Measurements from ENCODE around the gene RUFY3. TPM values are rescaled to one million over a fixed set of nuclear protein-coding genes. Genes with fewer than 3 reads are reported as not detected.

Gene RUFY3
- total and polyA plus RNA-seq, 2 of the 13 experiments (the other 11 are each of a cell fraction or from before 2014, with no cell fraction given), result 17.9 to 25.3 TPM

DNA sequence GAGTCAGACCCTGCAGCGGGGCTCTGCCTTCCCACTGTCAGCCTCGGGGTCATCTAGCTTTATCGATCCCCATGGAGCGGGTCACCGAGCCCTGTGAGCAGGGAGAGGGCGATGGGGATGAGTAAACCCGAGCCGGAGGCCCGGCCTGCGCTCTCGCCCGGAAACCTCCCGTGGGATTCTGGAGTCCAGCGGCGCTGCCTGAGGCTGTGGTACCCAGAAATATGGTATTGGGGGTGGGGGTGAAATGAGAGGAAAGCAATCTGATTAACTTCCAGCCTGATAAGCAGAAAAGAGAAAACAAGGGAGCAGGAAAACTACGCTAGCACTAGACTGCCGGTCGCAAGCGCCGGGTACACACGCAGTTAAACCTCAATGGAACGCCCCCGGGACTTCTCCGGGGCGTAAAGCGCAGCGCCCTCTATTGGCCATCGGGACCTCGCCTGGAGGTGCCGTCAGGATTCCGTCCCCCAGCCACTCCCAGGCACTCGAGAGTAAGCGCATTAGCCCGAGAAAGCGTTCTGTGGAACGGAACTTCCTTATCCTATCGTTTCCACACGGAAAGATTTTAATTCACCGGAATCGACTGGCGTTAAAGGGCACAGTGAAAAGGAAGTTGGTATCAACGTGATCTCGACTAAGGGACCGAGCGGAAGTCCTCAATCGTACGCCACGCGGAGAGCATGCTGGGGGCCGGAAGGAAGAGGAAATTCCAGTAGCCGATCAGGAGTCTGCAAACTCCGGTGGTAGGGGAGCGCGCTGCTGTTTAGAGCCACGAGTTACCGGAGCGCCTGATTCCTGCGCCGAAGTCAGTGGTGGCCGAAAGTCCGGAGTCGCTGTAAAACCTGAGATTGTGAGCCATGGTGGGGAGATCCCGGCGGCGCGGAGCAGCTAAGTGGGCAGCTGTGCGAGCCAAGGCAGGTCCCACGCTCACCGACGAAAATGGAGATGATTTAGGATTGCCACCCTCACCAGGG, 33.7 kb upstream of the RUFY3 start, which contains the start of gene UTP3 (continued):
- peak; percentile 87; the same call in 1 of the 2 replicates for TF ChIP-seq ZMAT3 (CRISPR knock-in tag; conservative IDR thresholded peaks at IDR 0.05)
- TF ChIP-seq ZNF75D (CRISPR knock-in tag; IDR thresholded peaks at IDR 0.05; ENCODE audit: borderline replicate concordance), result no peak
- TF ChIP-seq ZGPAT (CRISPR knock-in tag; IDR thresholded peaks at IDR 0.05), result peak; percentile 98
- no peak for TF ChIP-seq KDM6A (CRISPR knock-in tag; IDR thresholded peaks at IDR 0.05; ENCODE audit: low read depth)
- TF ChIP-seq, protein P1, sequence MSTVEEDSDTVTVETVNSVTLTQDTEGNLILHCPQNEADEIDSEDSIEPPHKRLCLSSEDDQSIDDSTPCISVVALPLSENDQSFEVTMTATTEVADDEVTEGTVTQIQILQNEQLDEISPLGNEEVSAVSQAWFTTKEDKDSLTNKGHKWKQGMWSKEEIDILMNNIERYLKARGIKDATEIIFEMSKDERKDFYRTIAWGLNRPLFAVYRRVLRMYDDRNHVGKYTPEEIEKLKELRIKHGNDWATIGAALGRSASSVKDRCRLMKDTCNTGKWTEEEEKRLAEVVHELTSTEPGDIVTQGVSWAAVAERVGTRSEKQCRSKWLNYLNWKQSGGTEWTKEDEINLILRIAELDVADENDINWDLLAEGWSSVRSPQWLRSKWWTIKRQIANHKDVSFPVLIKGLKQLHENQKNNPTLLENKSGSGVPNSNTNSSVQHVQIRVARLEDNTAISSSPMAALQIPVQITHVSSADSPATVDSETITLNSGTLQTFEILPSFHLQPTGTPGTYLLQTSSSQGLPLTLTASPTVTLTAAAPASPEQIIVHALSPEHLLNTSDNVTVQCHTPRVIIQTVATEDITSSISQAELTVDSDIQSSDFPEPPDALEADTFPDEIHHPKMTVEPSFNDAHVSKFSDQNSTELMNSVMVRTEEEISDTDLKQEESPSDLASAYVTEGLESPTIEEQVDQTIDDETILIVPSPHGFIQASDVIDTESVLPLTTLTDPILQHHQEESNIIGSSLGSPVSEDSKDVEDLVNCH (CRISPR knock-in tag; IDR thresholded peaks at IDR 0.05), result no peak
- TF ChIP-seq FOXM1 (CRISPR knock-in tag; IDR thresholded peaks at IDR 0.05), result no peak
- TF ChIP-seq, protein P2, sequence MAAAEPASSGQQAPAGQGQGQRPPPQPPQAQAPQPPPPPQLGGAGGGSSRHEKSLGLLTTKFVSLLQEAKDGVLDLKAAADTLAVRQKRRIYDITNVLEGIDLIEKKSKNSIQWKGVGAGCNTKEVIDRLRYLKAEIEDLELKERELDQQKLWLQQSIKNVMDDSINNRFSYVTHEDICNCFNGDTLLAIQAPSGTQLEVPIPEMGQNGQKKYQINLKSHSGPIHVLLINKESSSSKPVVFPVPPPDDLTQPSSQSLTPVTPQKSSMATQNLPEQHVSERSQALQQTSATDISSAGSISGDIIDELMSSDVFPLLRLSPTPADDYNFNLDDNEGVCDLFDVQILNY (CRISPR knock-in tag; conservative IDR thresholded peaks at IDR 0.05), result no peak
- TF ChIP-seq ZNF383 (CRISPR knock-in tag; IDR thresholded peaks at IDR 0.05; ENCODE audit: borderline replicate concordance), result no peak
- peak; percentile 86 for TF ChIP-seq MIER2 (CRISPR knock-in tag; IDR thresholded peaks at IDR 0.05)
- TF ChIP-seq KDM1A (CRISPR knock-in tag; IDR thresholded peaks at IDR 0.05), result no peak
- peak; percentile 36 for TF ChIP-seq NR2F6 (IDR thresholded peaks at IDR 0.05)
- TF ChIP-seq NR2F6 (CRISPR knock-in tag; IDR thresholded peaks at IDR 0.05), result peak; percentile 68; the same call in 1 of the 2 replicates
- TF ChIP-seq GATAD1 (CRISPR knock-in tag; IDR thresholded peaks at IDR 0.05), result peak; percentile 97
- TF ChIP-seq ZBTB33 (CRISPR knock-in tag; IDR thresholded peaks at IDR 0.05), result peak; percentile 77
- TF ChIP-seq MEF2D (CRISPR knock-in tag; IDR thresholded peaks at IDR 0.05), result peak; percentile 77; the same call in 1 of the 2 replicates
- TF ChIP-seq ZNF709 (CRISPR knock-in tag; IDR thresholded peaks at IDR 0.05), result 0 out of 2 replicates have a peak, but pooled peaks have one; percentile 79
- peak; percentile 43 for TF ChIP-seq HNF4A (CRISPR knock-in tag; IDR thresholded peaks at IDR 0.05)
- TF ChIP-seq ZNF441 (CRISPR knock-in tag; IDR thresholded peaks at IDR 0.05; ENCODE audit: borderline replicate concordance), result peak; percentile 90
- peak; percentile 91 for TF ChIP-seq ZNF335 (CRISPR knock-in tag; IDR thresholded peaks at IDR 0.05)
